Activated T-cell treated with anti-CD3 and anti-CD28 coated beads, Interleukin-2, amount 50 U/mL, for 72 hours (primary cell): ENCODE data around the gene JSRP1. TPM values are rescaled to one million over a fixed set of nuclear protein-coding genes. Genes with fewer than 3 reads are reported as not detected.

Experiments
- ATAC-seq, 2 donors: fragments of 150-1000 bp; cut with Tn5 transposase; replicated peaks in 1 of 2; 2 replicates each; pipeline ENCODE4 v1.10.0; 2021; ENCODE audit warnings: moderate library complexity in 2 of 2, mild to moderate bottlenecking in 1 of 2
- DNase-seq, 2 donors: peaks; one replicate each; pipeline ENCODE4 v3.0.0; 2021 to 2022; ENCODE audit warnings: mixed read lengths in 1 of 2
- H3K27ac Mint-ChIP-seq: one replicate; pipeline ENCODE4 v1.8.0; 2022; ENCODE audit warnings: mild to moderate bottlenecking, moderate library complexity, mixed read lengths
- H3K27me3 Mint-ChIP-seq: one replicate; pipeline ENCODE4 v1.8.0; 2022; ENCODE audit warnings: low read depth, mixed read lengths
- H3K36me3 Mint-ChIP-seq, 2 donors: one replicate each; pipeline ENCODE4 v1.8.0; 2022; ENCODE audit warnings: mixed read lengths in 2 of 2, mild to moderate bottlenecking in 1 of 2; ENCODE audit not compliant: insufficient read depth in 2 of 2
- H3K4me1 Mint-ChIP-seq: one replicate; pipeline ENCODE4 v1.8.0; 2022; ENCODE audit warnings: low read depth, mixed read lengths
- H3K4me3 Mint-ChIP-seq, 2 donors: one replicate each; pipeline ENCODE4 v1.8.0; 2022; ENCODE audit warnings: mild to moderate bottlenecking in 2 of 2, mixed read lengths in 2 of 2, moderate library complexity in 2 of 2
- H3K9me3 Mint-ChIP-seq, 2 donors: one replicate each; pipeline ENCODE4 v1.8.0; 2022; ENCODE audit warnings: mixed read lengths in 2 of 2
- total RNA-seq, 2 donors: library from RNA; stranded (reverse); gene quantifications; one replicate each; pipeline ENCODE4 v1.2.3, GENCODE V29; 2022

The JSRP1 gene
- total RNA-seq, 2 donors from 2014 or later = 0.72 to 1.6 TPM

DNA sequence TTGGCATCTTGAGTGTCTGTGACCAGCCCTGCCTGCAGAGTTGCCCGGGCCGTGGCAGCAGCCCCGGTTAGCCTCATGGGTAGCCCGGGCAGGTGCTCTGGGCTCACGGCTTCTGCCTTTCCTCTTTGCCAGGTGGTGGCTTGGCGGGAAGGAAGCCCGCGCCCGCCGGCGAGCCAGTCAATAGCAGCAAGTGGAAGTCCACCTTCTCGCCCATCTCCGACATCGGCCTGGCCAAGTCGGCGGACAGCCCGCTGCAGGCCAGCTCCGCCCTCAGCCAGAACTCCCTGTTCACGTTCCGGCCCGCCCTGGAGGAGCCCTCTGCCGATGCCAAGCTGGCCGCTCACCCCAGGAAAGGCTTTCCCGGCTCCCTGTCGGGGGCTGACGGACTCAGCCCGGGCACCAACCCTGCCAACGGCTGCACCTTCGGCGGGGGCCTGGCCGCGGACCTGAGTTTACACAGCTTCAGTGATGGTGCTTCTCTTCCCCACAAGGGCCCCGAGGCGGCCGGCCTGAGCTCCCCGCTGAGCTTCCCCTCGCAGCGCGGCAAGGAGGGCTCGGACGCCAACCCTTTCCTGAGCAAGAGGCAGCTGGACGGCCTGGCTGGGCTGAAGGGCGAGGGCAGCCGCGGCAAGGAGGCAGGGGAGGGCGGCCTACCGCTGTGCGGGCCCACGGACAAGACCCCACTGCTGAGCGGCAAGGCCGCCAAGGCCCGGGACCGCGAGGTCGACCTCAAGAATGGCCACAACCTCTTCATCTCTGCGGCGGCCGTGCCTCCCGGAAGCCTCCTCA is 30.0 kb downstream of the JSRP1 start:
- Mint-ChIP-seq H3K9me3 (no peaks in the 10 kb centered on the region), H3K4me1 (peaks cover 5% of the 10 kb centered on the region), H3K36me3 (peaks cover 3 to 16% of the 10 kb centered on the region in 2 donors), H3K4me3 (no peak overlapping the region), H3K27ac (no peak overlapping the region), H3K27me3 (no peaks in the 10 kb centered on the region)
- no peak for ATAC-seq
- no peak for DNase-seq

DNA sequence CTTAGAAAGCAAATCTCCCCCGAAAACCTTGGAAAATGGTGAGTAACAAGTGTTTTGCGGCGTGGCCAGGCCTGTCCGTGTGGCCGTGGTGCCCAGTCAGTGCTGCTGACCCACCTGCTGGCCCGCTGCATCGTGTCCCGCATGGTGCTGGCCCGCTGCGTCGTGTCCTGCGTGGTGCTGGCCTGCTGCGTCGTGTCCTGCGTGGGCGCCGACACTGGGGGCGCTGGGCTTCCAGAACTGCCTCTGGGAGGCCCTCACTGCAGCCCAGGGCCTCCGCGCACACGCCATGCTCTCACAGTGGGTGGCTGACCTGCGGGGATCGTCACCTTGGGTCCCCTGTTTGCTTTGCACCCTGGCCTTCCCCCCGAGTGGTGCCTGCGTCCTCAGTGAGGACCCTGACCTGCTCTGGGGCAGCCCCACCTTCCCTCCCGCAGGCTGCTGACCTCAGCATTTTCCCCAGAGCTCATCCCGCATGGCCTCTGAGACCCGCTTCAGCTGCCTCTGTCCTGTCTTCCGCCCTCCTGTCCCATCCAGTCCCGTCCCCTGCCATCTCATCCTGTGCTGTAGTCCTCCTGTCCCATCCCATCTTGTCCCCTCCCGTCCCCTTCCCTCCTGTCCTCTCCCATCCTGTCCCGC is 30.7 kb downstream of the JSRP1 start:
- no peak for DNase-seq
- Mint-ChIP-seq H3K27me3 (no peaks in the 10 kb centered on the region), H3K36me3 (peaks cover 3 to 16% of the 10 kb centered on the region in 2 donors), H3K4me3 (no peak overlapping the region), H3K4me1 (peaks cover 5% of the 10 kb centered on the region), H3K9me3 (no peaks in the 10 kb centered on the region), H3K27ac (no peak overlapping the region)
- no peak for ATAC-seq

DNA sequence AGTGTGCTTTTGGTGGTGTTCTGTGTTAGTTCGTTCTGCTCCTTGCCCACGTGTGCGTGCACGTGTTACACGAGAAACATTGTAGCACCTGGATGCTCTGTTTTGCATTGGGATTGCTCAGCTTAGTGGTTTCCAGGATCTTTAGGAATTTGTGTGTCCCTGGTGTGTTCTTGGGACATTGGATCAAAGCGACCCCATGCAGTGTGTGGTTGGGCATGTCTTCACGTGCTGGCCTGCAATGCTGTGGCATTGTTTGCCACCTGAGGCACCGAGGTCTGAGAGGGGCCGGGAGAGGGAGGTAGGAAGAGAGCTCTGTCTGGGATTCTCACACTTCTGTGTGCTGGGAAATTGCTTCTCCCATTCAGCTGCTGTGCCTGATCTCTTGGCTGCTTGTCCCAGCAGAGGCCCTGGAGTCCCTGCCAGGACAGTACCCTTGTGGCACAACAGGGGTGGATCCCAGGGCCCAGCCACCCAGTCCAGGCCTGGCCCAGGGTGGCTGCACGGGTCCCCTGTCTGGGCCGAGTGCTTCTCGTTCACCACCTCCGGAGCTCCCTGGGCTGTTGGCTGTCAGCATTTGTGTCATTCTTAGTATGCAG is 31.4 kb downstream of the JSRP1 start:
- Mint-ChIP-seq H3K27ac (no peak overlapping the region), H3K4me3 (no peak overlapping the region), H3K9me3 (no peaks in the 10 kb centered on the region), H3K27me3 (no peaks in the 10 kb centered on the region), H3K36me3 (peaks cover 3 to 16% of the 10 kb centered on the region in 2 donors), H3K4me1 (peaks cover 5% of the 10 kb centered on the region)
- no peak for ATAC-seq
- DNase-seq = no peak

DNA sequence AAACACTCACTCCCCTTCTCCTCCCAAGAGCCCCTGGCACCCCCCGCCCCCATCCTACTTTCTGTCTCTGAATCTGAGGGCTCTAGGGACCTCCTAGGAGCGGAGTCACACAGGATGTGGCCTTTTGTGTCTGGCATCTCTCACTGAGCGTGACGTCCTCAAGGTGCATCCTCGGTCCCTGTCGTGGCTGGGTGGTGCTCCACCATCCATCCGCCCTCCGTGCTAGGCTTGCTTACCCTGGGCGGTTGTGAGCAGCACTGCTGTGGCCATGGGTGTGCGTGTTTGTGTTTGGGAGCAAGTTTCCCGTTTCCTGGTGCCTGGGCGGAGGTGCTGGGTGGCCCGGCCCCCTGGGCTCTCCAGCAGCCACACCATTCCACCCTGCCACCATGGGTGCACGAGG is 32.3 kb downstream of the JSRP1 start:
- Mint-ChIP-seq H3K4me1 (peaks cover 5% of the 10 kb centered on the region), H3K36me3 (peaks cover 3 to 14% of the 10 kb centered on the region in 2 donors), H3K27ac (peak overlapping the region; percentile 85), H3K4me3 (no peak overlapping the region), H3K27me3 (no peaks in the 10 kb centered on the region), H3K9me3 (no peaks in the 10 kb centered on the region)
- ATAC-seq (peak in 1 of 2 donors; percentile 64), DNase-seq (no peak)

DNA sequence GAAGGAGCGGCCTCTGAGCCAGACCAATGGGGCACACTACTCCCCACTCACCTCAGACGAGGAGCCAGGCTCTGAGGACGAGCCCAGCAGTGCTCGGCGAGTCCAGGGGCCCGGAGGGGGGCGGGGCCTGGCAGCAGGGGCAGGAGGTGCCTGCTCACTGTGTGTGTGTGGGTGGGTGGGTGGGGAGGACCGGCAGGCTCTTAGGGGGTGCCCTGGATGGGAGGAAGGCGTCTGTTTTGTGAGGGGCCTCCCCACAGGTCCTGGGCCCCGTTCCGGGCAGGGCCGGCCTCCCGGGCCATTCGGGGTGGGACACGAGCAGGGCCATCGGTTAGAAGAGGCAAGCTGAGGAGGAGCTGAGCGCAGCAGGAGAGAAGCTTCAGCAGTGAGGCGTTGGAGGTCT is 32.8 kb downstream of the JSRP1 start:
- Mint-ChIP-seq H3K27ac (no peak overlapping the region), H3K9me3 (no peaks in the 10 kb centered on the region), H3K4me1 (peaks cover 5% of the 10 kb centered on the region), H3K36me3 (peaks cover 2 to 14% of the 10 kb centered on the region in 2 donors), H3K4me3 (no peak overlapping the region), H3K27me3 (no peaks in the 10 kb centered on the region)
- DNase-seq (no peak), ATAC-seq (no peak)

DNA sequence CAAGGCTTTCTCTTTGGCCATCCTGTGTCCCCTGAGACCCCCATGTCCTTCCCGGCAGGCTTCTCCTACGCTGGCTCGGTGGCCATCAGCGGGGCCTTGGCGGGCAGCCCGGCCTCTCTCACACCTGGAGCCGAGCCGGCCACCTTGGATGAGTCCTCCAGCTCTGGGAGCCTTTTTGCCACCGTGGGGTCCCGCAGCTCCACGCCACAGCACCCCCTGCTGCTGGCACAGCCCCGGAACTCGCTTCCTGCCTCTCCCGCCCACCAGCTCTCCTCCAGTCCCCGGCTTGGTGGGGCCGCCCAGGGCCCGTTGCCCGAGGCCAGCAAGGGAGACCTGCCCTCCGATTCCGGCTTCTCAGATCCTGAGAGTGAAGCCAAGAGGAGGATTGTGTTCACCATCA is 34.3 kb downstream of the JSRP1 start:
- ATAC-seq (no peak), DNase-seq (no peak)
- Mint-ChIP-seq H3K4me1 (peaks cover 5% of the 10 kb centered on the region), H3K27me3 (no peaks in the 10 kb centered on the region), H3K9me3 (no peaks in the 10 kb centered on the region), H3K36me3 (peaks cover 3 to 16% of the 10 kb centered on the region in 2 donors), H3K4me3 (no peak overlapping the region), H3K27ac (no peak overlapping the region)

DNA sequence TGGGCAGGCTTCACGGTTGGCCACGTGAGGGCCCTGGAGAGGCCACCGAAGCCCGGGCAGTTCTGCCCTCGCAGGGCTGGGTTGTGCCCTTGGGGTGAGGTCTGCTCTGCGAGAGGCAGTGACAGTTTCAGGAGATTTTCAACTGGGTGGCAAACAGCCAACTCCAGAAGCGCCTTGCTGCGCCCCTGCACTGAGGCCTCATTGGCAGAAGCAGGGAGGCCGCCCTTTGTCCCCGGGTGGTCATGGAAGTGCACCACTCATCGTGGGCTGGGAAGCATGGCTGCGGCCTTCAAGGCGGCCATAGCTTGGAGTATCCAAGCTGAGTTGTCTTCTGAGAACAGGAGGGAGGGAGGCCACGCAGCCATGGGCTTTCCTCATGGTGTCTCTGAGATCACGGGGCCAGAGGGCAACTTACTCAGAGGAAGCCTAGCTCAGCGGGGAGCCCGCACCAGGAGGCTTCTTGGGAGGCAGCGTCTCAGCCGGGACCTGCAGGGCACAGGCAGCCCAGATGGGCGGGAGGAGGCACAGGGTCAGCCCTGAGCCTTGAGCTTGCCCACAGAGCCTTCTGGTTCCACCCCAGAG is 34.9 kb downstream of the JSRP1 start:
- no peak overlapping the region for H3K4me3 Mint-ChIP-seq
- H3K27ac Mint-ChIP-seq = no peak overlapping the region
- H3K36me3 Mint-ChIP-seq = peaks cover 3 to 17% of the 10 kb centered on the region in 2 donors
- H3K27me3 Mint-ChIP-seq = no peaks in the 10 kb centered on the region
- DNase-seq (no peak), ATAC-seq (no peak)
- peaks cover 5% of the 10 kb centered on the region for H3K4me1 Mint-ChIP-seq
- no peaks in the 10 kb centered on the region for H3K9me3 Mint-ChIP-seq

DNA sequence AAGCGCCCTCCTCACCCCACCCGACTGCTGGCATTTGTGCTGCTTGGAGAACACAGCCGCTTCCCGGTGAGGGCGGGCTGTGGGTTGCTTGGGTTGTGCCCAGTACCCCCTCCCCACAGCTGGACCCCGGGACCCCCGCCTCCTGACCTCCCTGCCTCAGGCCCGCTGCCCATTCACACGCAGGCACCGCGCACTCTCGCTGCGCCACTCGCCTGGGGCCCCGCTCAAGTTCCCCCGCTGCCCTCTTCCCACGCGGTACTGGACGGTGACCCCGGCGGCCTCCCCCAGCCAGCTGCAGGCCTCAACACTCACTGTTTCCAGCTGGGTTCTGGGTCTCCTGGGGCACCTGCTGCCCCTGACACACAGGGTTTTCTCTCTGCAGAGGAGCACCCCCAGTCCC is 36.5 kb downstream of the JSRP1 start:
- ATAC-seq = no peak
- Mint-ChIP-seq H3K27me3 (no peaks in the 10 kb centered on the region), H3K4me3 (no peak overlapping the region), H3K27ac (no peak overlapping the region), H3K9me3 (no peaks in the 10 kb centered on the region), H3K36me3 (peaks cover 3 to 15% of the 10 kb centered on the region in 2 donors), H3K4me1 (peaks cover 12% of the 10 kb centered on the region)
- no peak for DNase-seq

DNA sequence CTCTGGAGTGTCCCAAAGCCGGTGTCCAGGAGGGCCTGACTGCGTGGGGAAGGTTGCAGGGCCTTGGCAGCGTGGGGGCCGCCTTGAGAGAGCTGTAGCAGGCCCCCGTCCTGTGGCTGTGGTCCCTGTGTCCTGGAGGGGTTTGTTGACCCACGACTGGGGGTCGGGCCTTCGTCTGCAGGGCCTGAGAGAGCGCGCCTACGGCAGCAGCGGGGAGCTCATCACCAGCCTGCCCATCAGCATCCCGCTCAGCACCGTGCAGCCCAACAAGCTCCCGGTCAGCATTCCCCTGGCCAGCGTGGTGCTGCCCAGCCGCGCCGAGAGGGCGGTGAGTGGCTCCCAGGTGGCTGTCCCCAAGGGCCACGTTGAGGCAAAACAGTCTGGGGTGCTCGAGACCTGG is 38.6 kb downstream of the JSRP1 start:
- no peak overlapping the region for H3K4me3 Mint-ChIP-seq
- DNase-seq = no peak
- no peaks in the 10 kb centered on the region for H3K9me3 Mint-ChIP-seq
- no peak for ATAC-seq
- no peak overlapping the region for H3K27ac Mint-ChIP-seq
- H3K4me1 Mint-ChIP-seq = peaks cover 10% of the 10 kb centered on the region
- H3K36me3 Mint-ChIP-seq = peaks cover 3 to 8% of the 10 kb centered on the region in 2 donors
- H3K27me3 Mint-ChIP-seq = no peaks in the 10 kb centered on the region

DNA sequence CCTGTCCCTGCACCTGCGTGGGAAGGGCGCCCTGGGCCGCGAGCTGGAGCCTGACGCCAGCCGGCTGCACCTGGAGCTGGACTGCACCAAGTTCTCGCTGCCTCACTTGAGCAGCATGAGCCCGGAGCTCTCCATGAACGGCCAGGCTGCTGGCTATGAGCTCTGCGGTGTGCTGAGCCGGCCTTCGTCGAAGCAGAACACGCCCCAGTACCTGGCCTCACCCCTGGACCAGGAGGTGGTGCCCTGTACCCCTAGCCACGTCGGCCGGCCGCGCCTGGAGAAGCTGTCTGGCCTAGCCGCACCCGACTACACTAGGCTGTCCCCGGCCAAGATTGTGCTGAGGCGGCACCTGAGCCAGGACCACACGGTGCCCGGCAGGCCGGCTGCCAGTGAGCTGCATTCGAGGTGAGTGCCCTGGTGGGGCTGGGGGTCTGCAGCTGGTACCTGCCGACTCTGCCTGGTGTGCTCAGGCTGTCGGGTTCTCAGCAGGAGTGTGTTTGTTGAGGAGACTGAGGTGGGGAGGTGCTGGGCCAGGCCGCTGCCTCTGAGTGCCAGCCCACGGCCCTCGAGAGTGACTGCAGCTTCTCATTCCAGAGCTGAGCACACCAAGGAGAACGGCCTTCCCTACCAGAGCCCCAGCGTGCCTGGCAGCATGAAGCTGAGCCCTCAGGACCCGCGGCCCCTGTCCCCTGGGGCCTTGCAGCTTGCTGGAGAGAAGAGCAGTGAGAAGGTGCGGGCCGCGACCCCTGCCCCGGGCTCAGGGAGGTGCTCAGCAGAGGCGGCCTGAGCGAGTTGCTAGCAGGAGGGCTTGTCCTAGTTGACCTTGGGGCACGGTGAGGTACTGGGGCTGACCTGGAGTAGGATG is 39.6 kb downstream of the JSRP1 start:
- Mint-ChIP-seq H3K4me1 (peaks cover 10% of the 10 kb centered on the region), H3K9me3 (no peaks in the 10 kb centered on the region), H3K36me3 (peaks cover 3 to 9% of the 10 kb centered on the region in 2 donors), H3K4me3 (no peak overlapping the region), H3K27me3 (no peaks in the 10 kb centered on the region), H3K27ac (no peak overlapping the region)
- ATAC-seq = no peak
- no peak for DNase-seq

DNA sequence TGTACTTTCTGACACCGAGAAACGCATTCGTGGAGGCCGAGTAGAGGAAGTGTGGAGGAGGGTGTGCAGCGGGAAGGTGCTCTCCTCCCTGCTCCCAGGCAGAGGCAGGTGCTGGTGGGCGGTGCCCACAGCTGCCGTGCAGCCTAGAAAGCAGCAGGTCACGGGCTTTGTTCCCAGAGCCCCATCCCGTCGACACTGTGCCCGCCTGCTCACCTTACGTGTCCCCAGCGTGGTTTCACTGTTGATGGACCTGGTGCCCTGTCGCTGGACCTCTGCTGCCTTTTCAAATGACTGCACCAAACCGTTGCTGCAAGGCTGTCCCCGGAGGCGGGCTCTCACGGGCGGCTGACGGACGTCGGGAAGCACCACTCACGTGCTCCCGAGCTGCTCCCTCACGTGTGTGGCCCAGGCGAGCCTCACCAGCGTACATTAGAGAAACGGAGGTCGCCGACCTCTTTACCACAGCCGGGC is 40.9 kb downstream of the JSRP1 start:
- Mint-ChIP-seq H3K9me3 (no peaks in the 10 kb centered on the region), H3K36me3 (peaks cover 3 to 12% of the 10 kb centered on the region in 2 donors), H3K27me3 (no peaks in the 10 kb centered on the region), H3K27ac (no peak overlapping the region), H3K4me3 (peak overlapping the region in 1 of 2 donors; percentile 4), H3K4me1 (peaks cover 10% of the 10 kb centered on the region)
- ATAC-seq (peak; percentile 45 to 51), DNase-seq (peak in 1 of 2 donors; percentile 26)

DNA sequence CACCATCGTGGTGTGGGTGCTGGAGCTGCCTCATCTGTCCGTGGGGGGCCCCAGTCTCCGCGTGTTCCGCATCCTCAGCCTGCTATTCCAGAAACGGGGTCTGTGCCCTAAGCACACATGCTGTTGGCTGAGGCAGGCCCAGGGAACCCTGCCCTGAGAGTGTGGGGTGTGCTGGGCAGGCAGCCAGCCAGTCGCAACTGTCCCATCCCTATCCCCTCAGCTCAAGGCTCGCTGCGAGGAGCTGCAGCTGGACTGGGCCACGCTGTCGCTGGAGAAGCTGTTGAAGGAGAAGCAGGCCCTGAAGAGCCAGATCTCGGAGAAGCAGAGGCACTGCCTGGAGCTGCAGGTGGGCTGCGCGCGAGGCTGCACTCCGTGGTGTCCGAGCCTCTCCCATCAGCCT is 42.0 kb downstream of the JSRP1 start:
- ATAC-seq (no peak), DNase-seq (no peak)
- no peaks in the 10 kb centered on the region for H3K9me3 Mint-ChIP-seq
- no peak overlapping the region for H3K4me3 Mint-ChIP-seq
- H3K27ac Mint-ChIP-seq = no peak overlapping the region
- H3K27me3 Mint-ChIP-seq = no peaks in the 10 kb centered on the region
- peaks cover 10% of the 10 kb centered on the region for H3K4me1 Mint-ChIP-seq
- H3K36me3 Mint-ChIP-seq = peaks cover 3 to 12% of the 10 kb centered on the region in 2 donors
